DOHH2 (cell line): ENCODE results near the gene LGALS7.

Experiments used
- CTCF ChIP-seq: fragments of 200-600 bp; sonication (generic); IDR thresholded peaks from one replicate; pipeline ENCODE4 v1.5.1; 2014; ENCODE audit warnings: antibody characterized with exemption, mild to moderate bottlenecking, low read depth, low read length; ENCODE audit not compliant: poor library complexity, severe bottlenecking
- EZH2phosphoT487 ChIP-seq: fragments of 200-600 bp; sonication (generic); IDR thresholded peaks from 2 replicates; pipeline ENCODE4 v1.6.1; 2017; ENCODE audit warnings: borderline replicate concordance, mild to moderate bottlenecking, antibody characterized with exemption, low read length, moderate library complexity, mixed read lengths

- peak; percentile 17 for TF ChIP-seq CTCF
- TF ChIP-seq EZH2phosphoT487, result no peak
Measured at GRCh38 chr19:38792250-38793111, 19.2 kb upstream of the LGALS7 start.
